Adipocyte (in vitro differentiated cells): ENCODE data around the gene HSD3B7.

Experiments
- DNase-seq: peaks from one replicate; pipeline ENCODE4 v3.0.0-alpha.2; 2015; ENCODE audit warnings: low read depth
- H3K27me3 ChIP-seq: replicated peaks from 2 replicates; pipeline ENCODE4 v1.7.0; 2013; ENCODE audit warnings: mild to moderate bottlenecking, low read length, moderate library complexity; ENCODE audit not compliant: control insufficient read depth, insufficient read depth
- H3K36me3 ChIP-seq: 2 replicates; pipeline ENCODE4 v1.7.0; 2013; ENCODE audit warnings: low read length, mild to moderate bottlenecking, moderate library complexity; ENCODE audit not compliant: control insufficient read depth, insufficient read depth, severe bottlenecking
- H3K4me1 ChIP-seq: 2 replicates; pipeline ENCODE4 v1.7.0; 2013; ENCODE audit warnings: mild to moderate bottlenecking, low read length, moderate library complexity; ENCODE audit not compliant: control insufficient read depth, insufficient read depth
- H3K4me3 ChIP-seq: 2 replicates; pipeline ENCODE4 v1.7.0; 2013; ENCODE audit warnings: mild to moderate bottlenecking, low read length, moderate library complexity
- H3K9ac ChIP-seq: 2 replicates; pipeline ENCODE4 v1.7.0; 2013; ENCODE audit warnings: mild to moderate bottlenecking, low read length, moderate library complexity
- H3K9me3 ChIP-seq: 2 replicates; pipeline ENCODE4 v1.7.0; 2013; ENCODE audit warnings: mild to moderate bottlenecking, low read length, moderate library complexity; ENCODE audit not compliant: control insufficient read depth

Gene HSD3B7

DNA sequence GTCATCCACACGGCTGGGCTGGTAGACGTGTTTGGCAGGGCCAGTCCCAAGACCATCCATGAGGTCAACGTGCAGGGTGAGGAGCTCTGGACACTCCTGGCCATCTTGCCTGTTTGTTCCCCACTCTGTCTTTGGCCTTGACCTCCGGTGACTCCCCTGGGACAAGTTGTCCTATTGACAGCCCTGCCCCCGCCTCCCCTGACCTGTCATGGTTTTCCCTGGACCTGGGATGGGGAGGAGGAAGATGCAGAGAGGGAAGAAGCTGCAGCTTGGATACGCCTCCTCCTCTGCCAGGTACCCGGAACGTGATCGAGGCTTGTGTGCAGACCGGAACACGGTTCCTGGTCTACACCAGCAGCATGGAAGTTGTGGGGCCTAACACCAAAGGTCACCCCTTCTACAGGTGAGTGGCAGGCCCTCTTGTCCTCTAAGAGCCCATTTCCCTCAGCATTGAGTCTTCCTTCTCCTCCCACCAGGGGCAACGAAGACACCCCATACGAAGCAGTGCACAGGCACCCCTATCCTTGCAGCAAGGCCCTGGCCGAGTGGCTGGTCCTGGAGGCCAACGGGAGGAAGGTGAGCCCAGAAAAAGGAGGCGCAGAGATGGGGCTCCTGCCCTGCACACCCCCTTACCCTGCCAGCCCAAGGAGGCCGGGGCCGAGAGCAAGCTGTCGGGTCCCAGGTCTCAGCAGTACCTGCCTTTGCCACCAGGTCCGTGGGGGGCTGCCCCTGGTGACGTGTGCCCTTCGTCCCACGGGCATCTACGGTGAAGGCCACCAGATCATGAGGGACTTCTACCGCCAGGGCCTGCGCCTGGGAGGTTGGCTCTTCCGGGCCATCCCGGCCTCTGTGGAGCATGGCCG, 1.4 kb downstream of the HSD3B7 start:
- DNase-seq, result no peak
- peak overlapping the region; percentile 76 for H3K4me3 ChIP-seq
- peaks cover 17% of the 10 kb centered on the region for H3K36me3 ChIP-seq
- no peaks in the 10 kb centered on the region for H3K9me3 ChIP-seq
- peaks cover 29% of the 10 kb centered on the region for H3K4me1 ChIP-seq
- peak overlapping the region; percentile 83 for H3K9ac ChIP-seq
- H3K27me3 ChIP-seq, result no peaks in the 10 kb centered on the region

DNA sequence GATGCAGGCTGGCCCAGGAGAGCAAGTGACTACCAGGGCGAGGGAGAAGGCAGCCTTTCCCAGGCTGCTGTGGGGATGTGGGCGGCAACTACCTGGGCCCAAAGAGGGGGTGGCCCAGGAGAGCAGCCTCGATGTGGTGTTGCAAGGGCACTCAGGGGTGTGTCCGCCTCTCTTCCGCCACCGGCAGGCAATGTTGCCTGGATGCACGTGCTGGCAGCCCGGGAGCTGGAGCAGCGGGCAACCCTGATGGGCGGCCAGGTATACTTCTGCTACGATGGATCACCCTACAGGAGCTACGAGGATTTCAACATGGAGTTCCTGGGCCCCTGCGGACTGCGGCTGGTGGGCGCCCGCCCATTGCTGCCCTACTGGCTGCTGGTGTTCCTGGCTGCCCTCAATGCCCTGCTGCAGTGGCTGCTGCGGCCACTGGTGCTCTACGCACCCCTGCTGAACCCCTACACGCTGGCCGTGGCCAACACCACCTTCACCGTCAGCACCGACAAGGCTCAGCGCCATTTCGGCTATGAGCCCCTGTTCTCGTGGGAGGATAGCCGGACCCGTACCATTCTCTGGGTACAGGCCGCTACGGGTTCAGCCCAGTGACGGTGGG, 2.7 kb downstream of the HSD3B7 start:
- no peaks in the 10 kb centered on the region for H3K9me3 ChIP-seq
- no peaks in the 10 kb centered on the region for H3K27me3 ChIP-seq
- H3K9ac ChIP-seq, result no peak overlapping the region
- DNase-seq, result no peak
- H3K36me3 ChIP-seq, result peaks cover 11% of the 10 kb centered on the region
- H3K4me3 ChIP-seq, result no peak overlapping the region
- peaks cover 26% of the 10 kb centered on the region for H3K4me1 ChIP-seq

DNA sequence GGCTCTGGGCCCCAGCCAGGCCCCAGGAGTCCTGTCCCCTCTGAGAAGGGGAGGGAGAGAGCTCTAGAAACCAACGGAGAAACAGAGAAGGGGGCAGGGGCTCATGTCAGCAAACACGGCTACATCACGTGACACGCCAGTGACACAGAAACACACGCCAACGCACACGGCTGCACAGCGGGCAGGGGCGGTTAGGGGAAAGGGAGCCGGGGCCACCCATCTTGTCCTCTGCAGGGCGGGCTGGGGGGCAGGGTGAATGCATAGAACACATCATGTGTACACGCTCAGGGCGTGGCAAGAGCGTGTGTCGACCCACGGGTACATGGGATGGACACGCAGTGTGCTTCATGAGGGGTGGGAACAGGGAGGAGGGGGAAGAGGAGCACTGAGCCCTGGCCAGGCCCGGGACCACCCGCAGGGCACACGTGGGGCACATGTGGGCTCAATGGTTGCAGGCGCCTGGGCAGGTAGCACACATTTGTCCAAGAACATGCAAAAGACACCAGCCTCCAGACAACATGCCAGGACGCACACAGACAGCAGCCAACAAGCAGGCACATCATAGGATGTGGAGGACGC, 4.6 kb downstream of the HSD3B7 start:
- H3K4me1 ChIP-seq, result peaks cover 19% of the 10 kb centered on the region
- no peaks in the 10 kb centered on the region for H3K27me3 ChIP-seq
- H3K9ac ChIP-seq, result no peak overlapping the region
- no peak overlapping the region for H3K4me3 ChIP-seq
- peaks cover under 1% of the 10 kb centered on the region for H3K36me3 ChIP-seq
- H3K9me3 ChIP-seq, result no peaks in the 10 kb centered on the region
- no peak for DNase-seq

DNA sequence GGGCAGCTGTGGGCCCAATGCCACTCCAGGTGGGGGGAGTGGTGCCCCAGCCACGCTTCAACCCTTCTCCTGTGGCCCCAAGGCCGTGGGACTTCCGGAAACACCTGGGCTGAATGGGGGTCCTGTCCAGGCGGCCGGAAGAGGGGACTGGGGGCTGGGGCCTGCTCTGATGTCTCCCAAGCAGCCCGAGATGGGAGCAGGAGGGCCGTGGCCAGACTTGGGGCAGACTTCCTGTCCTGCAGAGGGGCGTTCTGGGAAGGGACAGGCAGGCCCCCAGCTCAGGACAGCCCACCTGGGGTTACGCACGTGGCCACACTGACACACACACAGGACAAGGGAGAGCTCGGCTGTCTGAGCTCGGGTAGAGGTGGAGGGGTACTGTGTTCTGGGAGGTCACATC, 5.1 kb downstream of the HSD3B7 start:
- no peaks in the 10 kb centered on the region for H3K27me3 ChIP-seq
- no peak overlapping the region for H3K9ac ChIP-seq
- no peaks in the 10 kb centered on the region for H3K9me3 ChIP-seq
- no peaks in the 10 kb centered on the region for H3K36me3 ChIP-seq
- no peak overlapping the region for H3K4me3 ChIP-seq
- no peak for DNase-seq
- peaks cover 18% of the 10 kb centered on the region for H3K4me1 ChIP-seq

DNA sequence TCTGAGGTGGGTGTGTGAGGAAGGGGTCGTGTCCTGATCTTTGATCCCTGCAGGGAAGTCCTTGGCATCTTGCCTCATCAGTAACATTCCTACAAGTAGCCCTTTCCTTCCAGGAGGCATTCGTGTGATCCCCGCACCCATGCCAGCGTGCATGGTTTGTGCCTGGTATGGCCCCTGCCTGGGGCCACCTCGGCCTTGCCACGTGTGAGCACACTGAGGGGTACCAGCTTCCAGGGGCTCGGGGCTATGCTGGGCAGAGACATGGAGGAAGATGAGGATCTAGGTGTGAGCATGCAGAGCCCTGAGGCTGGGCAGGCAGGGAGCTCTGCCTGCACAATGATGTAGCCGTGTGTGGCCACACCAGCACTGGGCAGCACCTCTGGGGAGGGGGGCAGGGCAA, 6.0 kb downstream of the HSD3B7 start:
- no peaks in the 10 kb centered on the region for H3K36me3 ChIP-seq
- H3K9ac ChIP-seq, result no peak overlapping the region
- no peaks in the 10 kb centered on the region for H3K9me3 ChIP-seq
- no peak for DNase-seq
- H3K27me3 ChIP-seq, result no peaks in the 10 kb centered on the region
- peaks cover 9% of the 10 kb centered on the region for H3K4me1 ChIP-seq
- no peak overlapping the region for H3K4me3 ChIP-seq

DNA sequence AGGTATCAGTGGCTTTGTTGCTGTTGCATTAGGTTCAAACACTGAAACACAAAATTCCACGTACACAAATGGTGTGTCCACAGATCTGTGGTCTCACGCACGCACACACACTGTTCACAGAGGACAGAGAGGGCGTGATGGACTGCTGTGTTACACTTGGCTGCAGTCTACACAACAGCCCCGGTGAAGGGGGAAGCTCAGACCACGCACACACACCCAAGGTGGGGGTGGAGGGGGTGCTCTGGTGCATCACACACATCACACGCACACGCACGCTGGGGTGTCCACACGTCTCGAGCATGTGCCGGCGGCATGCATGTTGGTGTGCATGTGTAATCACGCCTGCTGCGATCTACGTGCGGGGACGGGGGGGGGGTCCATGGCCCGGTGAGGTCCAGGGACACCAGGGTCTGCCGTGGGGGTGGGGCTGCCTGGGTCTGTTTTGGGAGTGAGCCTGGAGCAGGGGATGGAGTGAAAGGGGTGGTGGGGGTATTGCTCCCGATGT, 7.3 kb downstream of the HSD3B7 start:
- no peak overlapping the region for H3K9ac ChIP-seq
- H3K4me1 ChIP-seq, result peaks cover 3% of the 10 kb centered on the region
- DNase-seq, result no peak
- no peaks in the 10 kb centered on the region for H3K36me3 ChIP-seq
- no peaks in the 10 kb centered on the region for H3K9me3 ChIP-seq
- no peaks in the 10 kb centered on the region for H3K27me3 ChIP-seq
- H3K4me3 ChIP-seq, result no peak overlapping the region

DNA sequence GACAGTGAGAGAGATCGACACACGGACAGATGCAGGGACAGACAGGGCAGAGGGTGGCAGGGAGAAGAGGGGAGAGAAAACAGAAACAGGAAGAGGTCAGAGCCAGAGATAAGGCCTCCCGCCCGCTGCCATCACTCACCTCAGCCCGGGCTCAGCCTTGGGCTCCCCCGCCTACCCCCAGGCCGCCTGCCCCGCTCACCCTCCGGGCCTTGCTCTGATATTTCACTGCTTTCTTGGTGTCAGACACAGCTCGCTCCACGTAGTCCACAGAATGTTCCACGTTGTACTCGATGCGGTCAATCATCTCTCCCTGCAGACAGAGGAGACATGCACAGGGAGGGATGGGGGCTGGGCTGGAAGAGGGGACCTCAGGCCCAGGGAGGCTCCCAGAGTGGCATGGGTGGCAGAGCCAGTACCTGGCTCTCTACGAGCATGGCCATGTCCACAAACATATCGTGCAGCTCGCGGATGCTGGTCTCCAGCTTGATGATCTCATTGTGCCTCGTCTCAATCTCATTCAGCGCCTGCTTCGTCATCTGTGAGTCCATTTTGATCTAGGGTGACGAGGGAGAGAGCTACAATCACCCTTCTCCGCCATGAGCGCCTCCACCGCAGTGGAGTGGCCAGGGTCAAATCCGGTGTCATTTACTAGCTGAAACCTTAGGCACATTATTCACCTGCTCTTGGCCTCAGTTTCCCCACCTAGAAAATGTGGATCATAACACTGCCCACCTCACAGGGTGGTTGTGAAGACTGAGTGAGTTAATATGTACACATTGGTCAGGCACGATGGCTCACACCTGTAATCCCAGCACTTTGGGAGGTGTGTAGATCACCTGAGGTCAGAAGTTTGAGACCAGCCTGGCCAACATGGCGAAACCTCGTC, 8.2 kb downstream of the HSD3B7 start:
- H3K36me3 ChIP-seq, result no peaks in the 10 kb centered on the region
- H3K4me1 ChIP-seq, result peaks cover 11% of the 10 kb centered on the region
- no peak overlapping the region for H3K4me3 ChIP-seq
- no peaks in the 10 kb centered on the region for H3K9me3 ChIP-seq
- H3K9ac ChIP-seq, result no peak overlapping the region
- no peak for DNase-seq
- H3K27me3 ChIP-seq, result no peaks in the 10 kb centered on the region

DNA sequence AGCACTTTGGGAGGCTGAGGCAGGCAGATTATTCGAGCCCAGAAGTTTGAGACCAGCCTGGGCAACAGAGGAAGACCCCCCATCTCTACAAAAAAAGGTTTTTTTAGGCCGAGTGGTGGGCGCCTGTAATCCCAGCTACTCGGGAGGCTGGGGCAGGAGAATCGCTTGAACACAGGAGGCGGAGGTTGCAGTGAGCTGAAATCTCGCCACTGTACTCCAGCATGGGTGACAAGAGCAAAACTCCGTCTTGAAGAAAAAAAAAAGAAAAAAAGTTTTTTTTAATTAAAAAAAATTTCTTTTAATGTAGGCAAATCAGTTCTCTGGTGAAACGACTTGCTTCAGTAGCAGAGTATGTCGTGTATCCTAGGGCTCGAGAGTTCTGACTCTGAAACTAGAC, 10.9 kb downstream of the HSD3B7 start:
- H3K36me3 ChIP-seq, result no peaks in the 10 kb centered on the region
- no peaks in the 10 kb centered on the region for H3K9me3 ChIP-seq
- H3K4me1 ChIP-seq, result peaks cover 32% of the 10 kb centered on the region
- peak overlapping the region; percentile 79 for H3K4me3 ChIP-seq
- peak overlapping the region; percentile 74 for H3K9ac ChIP-seq
- no peak for DNase-seq
- H3K27me3 ChIP-seq, result no peaks in the 10 kb centered on the region

DNA sequence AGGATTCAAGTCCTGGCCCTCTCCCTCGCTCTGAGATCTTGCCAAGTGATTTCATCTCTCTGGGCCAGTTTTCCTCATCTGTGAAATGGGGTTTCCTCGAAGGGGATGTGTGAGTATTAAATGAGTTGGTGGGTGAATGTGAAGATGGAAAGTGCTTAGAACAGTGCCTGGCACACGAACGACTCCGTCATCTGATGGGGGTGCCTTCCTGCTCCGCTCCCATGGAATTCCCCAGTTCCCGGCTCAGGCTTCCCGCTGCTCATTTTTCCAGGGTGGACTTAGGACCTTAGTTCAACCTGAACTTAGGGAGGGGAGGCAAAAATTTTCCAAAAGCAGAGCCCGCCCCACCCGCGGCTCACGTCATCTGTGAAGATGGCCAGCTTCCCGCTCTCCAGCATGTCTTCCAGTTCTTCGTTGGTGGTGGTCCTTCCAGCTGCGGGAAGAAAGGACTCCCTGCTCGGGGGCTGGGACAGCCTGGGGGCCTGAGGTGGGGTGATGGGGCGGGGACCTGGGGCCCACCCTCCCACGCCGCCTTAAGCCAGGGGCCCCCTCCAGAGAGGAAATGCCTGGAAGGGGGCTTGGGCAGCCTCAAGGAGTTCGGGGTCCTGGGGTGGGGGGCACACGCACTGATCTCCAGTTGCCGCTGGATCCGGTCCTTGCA, 11.4 kb downstream of the HSD3B7 start:
- H3K4me1 ChIP-seq, result peaks cover 32% of the 10 kb centered on the region
- H3K9me3 ChIP-seq, result no peaks in the 10 kb centered on the region
- DNase-seq, result no peak
- H3K4me3 ChIP-seq, result peak overlapping the region; percentile 79
- no peaks in the 10 kb centered on the region for H3K27me3 ChIP-seq
- no peaks in the 10 kb centered on the region for H3K36me3 ChIP-seq
- peak overlapping the region; percentile 74 for H3K9ac ChIP-seq

DNA sequence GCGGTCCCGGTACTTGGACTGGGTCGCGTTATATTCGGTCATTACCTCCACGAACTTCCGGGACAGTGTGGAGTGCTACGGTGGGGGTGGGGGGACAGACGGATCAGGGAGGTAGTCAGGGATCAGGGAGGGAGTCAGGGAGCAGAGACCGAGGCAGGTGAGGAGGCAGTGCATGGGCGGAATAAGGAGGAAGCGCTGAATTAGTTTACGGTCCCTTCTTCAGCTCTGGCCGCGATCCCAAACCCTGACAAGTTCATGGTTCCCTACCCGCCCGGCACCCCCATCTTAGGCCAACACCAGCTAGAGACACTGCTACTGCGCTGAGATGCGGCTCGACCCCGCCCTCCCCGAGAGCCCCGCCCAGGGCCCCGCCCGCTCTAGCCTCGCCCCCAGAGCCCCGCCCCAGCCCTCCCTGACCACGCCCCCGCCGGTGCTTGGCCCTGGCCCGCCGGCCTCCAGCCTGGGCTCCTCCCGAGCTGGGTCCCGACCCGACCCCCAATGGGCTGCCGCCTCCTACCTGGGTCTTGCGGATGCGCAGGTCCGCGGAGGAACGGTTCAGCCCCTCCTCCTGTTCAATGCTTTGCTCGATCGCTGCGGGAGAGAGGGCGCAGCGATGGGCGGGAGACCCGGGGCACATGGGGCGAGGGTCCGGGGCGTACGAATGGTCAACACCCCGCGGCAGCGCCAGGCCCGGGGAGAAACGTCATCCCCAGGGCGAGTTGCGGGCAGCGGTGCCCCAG, 12.1 kb downstream of the HSD3B7 start:
- DNase-seq, result peak; percentile 87
- Histone ChIP-seq H3K9me3 (no peaks in the 10 kb centered on the region), H3K4me3 (peak overlapping the region; percentile 79), H3K4me1 (peaks cover 33% of the 10 kb centered on the region), H3K36me3 (no peaks in the 10 kb centered on the region), H3K27me3 (no peaks in the 10 kb centered on the region), H3K9ac (peak overlapping the region; percentile 81)
